HCT116 (cell line): ENCODE data around the gene CTBP2. TPM values are rescaled to one million over a fixed set of nuclear protein-coding genes. Genes with fewer than 3 reads are reported as not detected.
A peak's percentile ranks its signal among the peaks of the same experiment; 100 is the strongest.

ENCODE experiments used
- ATAC-seq: fragments of 200-7000 bp; cut with Tn5 transposase; 2 replicates; pipeline ENCODE4 v1.9.1; 2020; ENCODE audit warnings: mild to moderate bottlenecking, moderate library complexity
- BruUV-seq: library from RNA; stranded (reverse); fragments of 400-500 nt; replicated peaks from 2 replicates; lab custom pipeline; 2021; lab: Mats Ljungman, UMichigan
- CTCF ChIA-PET: fragments of 300-600 bp; sonication (Branson Sonifier 250); formaldehyde crosslinking; loops from one replicate; lab custom pipeline; 2021; ENCODE audit warnings: antibody characterized with exemption; lab: Charles Lee
- POLR2A ChIA-PET: fragments of 300-600, 350-600 bp; sonication (Branson Sonifier 250); formaldehyde crosslinking; loops from one replicate; lab custom pipeline; 2021; ENCODE audit warnings: antibody characterized with exemption; lab: Charles Lee
- RAD21 ChIA-PET, 2 experiments: fragments of 300-600 bp; sonication (Branson Sonifier 250); formaldehyde crosslinking; loops; one replicate each; lab custom pipeline; 2023; ENCODE audit warnings: low total read pairs in 2 of 2; ENCODE audit not compliant: uncharacterized antibody in 2 of 2, unreplicated experiment in 2 of 2, low non-redundant PET in 1 of 2; lab: Charles Lee
- DNase-seq: peaks from one replicate; pipeline ENCODE4 v3.0.0-alpha.2; 2010; ENCODE audit warnings: low read depth, low spot score
- H2AFZ ChIP-seq: fragments of 200-600 bp; shearing (Covaris generic), sonication (generic); 2 replicates; pipeline ENCODE4 v1.6.1; 2017; ENCODE audit warnings: low read depth, mixed run types, mixed read lengths, antibody characterized with exemption, low read length; ENCODE audit not compliant: poor library complexity, severe bottlenecking
- H3K27ac ChIP-seq: 2 replicates; pipeline ENCODE4 v1.5.1; 2012; ENCODE audit warnings: low read depth, low read length
- H3K27me3 ChIP-seq: fragments of 200-600 bp; sonication (generic); 2 replicates; pipeline ENCODE4 v1.6.1; 2016; ENCODE audit warnings: mixed run types, low read length, mixed read lengths; ENCODE audit not compliant: insufficient read depth
- H3K36me3 ChIP-seq, 2 experiments: fragments of 200-500 bp in 1 of 2; fragments of 200-600 bp in 1 of 2; sonication (Bioruptor generic) in 1 of 2; sonication (generic) in 1 of 2; 2 replicates each; pipeline versions ENCODE4 v1.5.1 to v1.6.1; 2014 to 2016; ENCODE audit warnings: low read length in 2 of 2, inconsistent platforms in 1 of 2, mixed read lengths in 1 of 2, mixed run types in 1 of 2; ENCODE audit not compliant: insufficient read depth in 2 of 2, control insufficient read depth in 1 of 2
- H3K4me1 ChIP-seq, 2 experiments: fragments of 200-600 bp in 1 of 2; sonication (generic) in 1 of 2; 2 replicates each; pipeline versions ENCODE4 v1.5.1 to v1.6.1; 2012 to 2017; ENCODE audit warnings: low read length in 2 of 2, inconsistent platforms in 1 of 2, mild to moderate bottlenecking in 1 of 2, mixed read lengths in 1 of 2, mixed run types in 1 of 2, moderate library complexity in 1 of 2; ENCODE audit not compliant: insufficient read depth in 2 of 2, control insufficient read depth in 1 of 2
- H3K4me2 ChIP-seq: fragments of 200-600 bp; sonication (generic); 2 replicates; pipeline ENCODE4 v1.6.1; 2017; ENCODE audit warnings: mixed run types, low read length, mixed read lengths
- H3K4me3 ChIP-seq, 2 experiments: fragments of 200-600 bp in 1 of 2; sonication (generic) in 1 of 2; replicated peaks in 1 of 2; 2 replicates each; pipeline ENCODE4 v1.5.1; 2011 to 2016; ENCODE audit warnings: low read length in 2 of 2, control low read depth in 1 of 2, low read depth in 1 of 2, mild to moderate bottlenecking in 1 of 2, mixed read lengths in 1 of 2, mixed run types in 1 of 2
- H3K79me2 ChIP-seq: fragments of 200-600 bp; sonication (generic); 2 replicates; pipeline ENCODE4 v1.6.1; 2017; ENCODE audit warnings: mild to moderate bottlenecking, mixed run types, low read length, moderate library complexity, mixed read lengths; ENCODE audit not compliant: insufficient read depth
- H3K9ac ChIP-seq: fragments of 200-600 bp; sonication (generic); 2 replicates; pipeline ENCODE4 v1.6.1; 2016; ENCODE audit warnings: low read length, mixed read lengths
- H3K9me2 ChIP-seq: fragments of 200-600 bp; sonication (generic), shearing (Covaris generic); 2 replicates; pipeline ENCODE4 v1.6.1; 2017; ENCODE audit warnings: mixed run types, mild to moderate bottlenecking, moderate library complexity; ENCODE audit not compliant: insufficient read depth
- H3K9me3 ChIP-seq, 2 experiments: fragments of 200-500 bp in 1 of 2; fragments of 200-600 bp in 1 of 2; sonication (Bioruptor generic) in 1 of 2; sonication (generic) in 1 of 2; 2 replicates each; pipeline ENCODE4 v1.6.1; 2014 to 2017; ENCODE audit warnings: low read length in 2 of 2, mixed read lengths in 2 of 2, inconsistent platforms in 1 of 2, low read depth in 1 of 2, mild to moderate bottlenecking in 1 of 2, mixed run types in 1 of 2, moderate library complexity in 1 of 2; ENCODE audit not compliant: control insufficient read depth in 1 of 2, insufficient read depth in 1 of 2
- H4K20me1 ChIP-seq: fragments of 200-600 bp; sonication (generic), shearing (Covaris generic); 2 replicates; pipeline ENCODE4 v1.6.1; 2017; ENCODE audit warnings: mixed run types, mild to moderate bottlenecking, moderate library complexity; ENCODE audit not compliant: insufficient read depth
- CBX3 ChIP-seq: IDR thresholded peaks from 2 replicates; pipeline ENCODE4 v1.6.1; 2012; ENCODE audit warnings: low read depth
- CEBPB ChIP-seq: IDR thresholded peaks from 2 replicates; pipeline ENCODE4 v1.6.1; 2012; ENCODE audit warnings: low read depth
- ELF1 ChIP-seq: IDR thresholded peaks from 2 replicates; pipeline ENCODE4 v1.6.1; 2012; ENCODE audit warnings: low read depth, borderline replicate concordance
- EZH2 ChIP-seq: fragments of 200-600 bp; sonication (generic); IDR thresholded peaks from 2 replicates; pipeline ENCODE4 v1.6.1; 2017; ENCODE audit warnings: antibody characterized with exemption, mixed run types
- EZH2phosphoT487 ChIP-seq: fragments of 200-600 bp; IDR thresholded peaks from 2 replicates; pipeline ENCODE4 v1.6.1; 2018; ENCODE audit warnings: antibody characterized with exemption, borderline replicate concordance
- FOSL1 ChIP-seq: IDR thresholded peaks from 2 replicates; pipeline ENCODE4 v1.6.1; 2012; ENCODE audit warnings: low read depth
- JUND ChIP-seq: IDR thresholded peaks from 2 replicates; pipeline ENCODE4 v1.6.1; 2012
- MAX ChIP-seq: IDR thresholded peaks from 2 replicates; pipeline ENCODE4 v1.6.1; 2012
- POLR2AphosphoS5 ChIP-seq: IDR thresholded peaks from 2 replicates; pipeline ENCODE4 v1.6.1; 2011; ENCODE audit warnings: mild to moderate bottlenecking, low read depth, low read length, moderate library complexity
- RAD21 ChIP-seq: IDR thresholded peaks from 2 replicates; pipeline ENCODE4 v1.6.1; 2012; ENCODE audit warnings: low read depth, mild to moderate bottlenecking
- REST ChIP-seq: IDR thresholded peaks from 2 replicates; pipeline ENCODE4 v1.6.1; 2012; ENCODE audit warnings: low read depth
- SIN3A ChIP-seq: IDR thresholded peaks from 2 replicates; pipeline ENCODE4 v1.6.1; 2012; ENCODE audit warnings: low read depth
- SP1 ChIP-seq: IDR thresholded peaks from 2 replicates; pipeline ENCODE4 v1.6.1; 2012; ENCODE audit warnings: low read depth
- SRF ChIP-seq: IDR thresholded peaks from 2 replicates; pipeline ENCODE4 v1.6.1; 2012; ENCODE audit warnings: low read depth
- YY1 ChIP-seq: IDR thresholded peaks from 2 replicates; pipeline ENCODE4 v1.6.1; 2011; ENCODE audit warnings: low read length, low read depth, moderate library complexity, mild to moderate bottlenecking; ENCODE audit not compliant: insufficient replicate concordance; ENCODE audit errors: extremely low read depth
- ZFX ChIP-seq: fragments of 450-650 bp; IDR thresholded peaks from 2 replicates; pipeline ENCODE4 v1.6.1; 2017
- ZNF274 ChIP-seq: fragments of 200-500 bp; sonication (Bioruptor generic); IDR thresholded peaks from 2 replicates; pipeline ENCODE4 v1.6.1; 2014; ENCODE audit warnings: mild to moderate bottlenecking, low read depth, low read length, inconsistent platforms
- intact Hi-C: fragments of 100-400 bp; cut with micrococcal nuclease; formaldehyde crosslinking; loops from 2 replicates; pipeline ENCODE4 v1.10.0; 2022
- total RNA-seq: library from RNA; stranded (reverse); gene quantifications from one replicate; pipeline ENCODE4 v1.2.1, GENCODE V29; 2021; ENCODE audit not compliant: unreplicated experiment
- TF ChIP-seq, protein P1 (sequence below), 3 experiments: fragments of 200-600 bp in 1 of 3; sonication (generic) in 1 of 3; IDR thresholded peaks in 2 of 3; conservative IDR thresholded peaks in 1 of 3; 2 replicates each; pipeline ENCODE4 v1.5.1; 2012 to 2017; ENCODE audit warnings: low read depth in 2 of 3, low read length in 2 of 3, antibody characterized with exemption in 1 of 3, borderline replicate concordance in 1 of 3, control low read depth in 1 of 3, mild to moderate bottlenecking in 1 of 3, mixed read lengths in 1 of 3, mixed run types in 1 of 3, moderate library complexity in 1 of 3; ENCODE audit not compliant: insufficient read depth in 1 of 3
- TF ChIP-seq, protein P2 (sequence below): IDR thresholded peaks from 2 replicates; pipeline ENCODE4 v1.6.1; 2011; ENCODE audit warnings: mild to moderate bottlenecking, low read length, moderate library complexity; ENCODE audit not compliant: insufficient replicate concordance; ENCODE audit errors: extremely low read depth
- TF ChIP-seq, protein P3 (sequence below): IDR thresholded peaks from 2 replicates; pipeline ENCODE4 v1.6.1; 2012

The CTBP2 gene
- total RNA-seq, 1 experiment from 2014 or later = 144 TPM

GRCh38 chr10:125201108-125201524, 40.8 kb upstream of the CTBP2 start:
- no peaks in the 10 kb centered on the region for H3K79me2 ChIP-seq
- no peaks in the 10 kb centered on the region for H3K9me3 ChIP-seq
- ChIA-PET POLR2A (no interaction called here), RAD21 (no interaction called here), CTCF (no interaction called here)
- intact Hi-C loops = no loop called here
- peak overlapping the region in 1 of 2 experiments; percentile 46; a peak in 2 of 4 replicates for H3K4me3 ChIP-seq
- H3K36me3 ChIP-seq = no peaks in the 10 kb centered on the region
- H3K27ac ChIP-seq = no peak overlapping the region
- H3K4me2 ChIP-seq = peak overlapping the region; percentile 83
- TF ChIP-seq POLR2AphosphoS5 (no peak), JUND (peak; percentile 71), EZH2 (no peak), ZNF274 (no peak), MAX (peak; percentile 56; the same call in 1 of the 2 replicates), SRF (no peak), ZFX (no peak), EZH2phosphoT487 (no peak), SP1 (peak; percentile 9), YY1 (no peak), RAD21 (peak; percentile 4; the same call in 1 of the 2 replicates), CEBPB (no peak), CBX3 (0 out of 2 replicates have a peak, but pooled peaks have one; percentile 39), REST (peak; percentile 62), ELF1 (no peak), FOSL1 (peak; percentile 80), SIN3A (no peak)
- TF ChIP-seq, protein P1, sequence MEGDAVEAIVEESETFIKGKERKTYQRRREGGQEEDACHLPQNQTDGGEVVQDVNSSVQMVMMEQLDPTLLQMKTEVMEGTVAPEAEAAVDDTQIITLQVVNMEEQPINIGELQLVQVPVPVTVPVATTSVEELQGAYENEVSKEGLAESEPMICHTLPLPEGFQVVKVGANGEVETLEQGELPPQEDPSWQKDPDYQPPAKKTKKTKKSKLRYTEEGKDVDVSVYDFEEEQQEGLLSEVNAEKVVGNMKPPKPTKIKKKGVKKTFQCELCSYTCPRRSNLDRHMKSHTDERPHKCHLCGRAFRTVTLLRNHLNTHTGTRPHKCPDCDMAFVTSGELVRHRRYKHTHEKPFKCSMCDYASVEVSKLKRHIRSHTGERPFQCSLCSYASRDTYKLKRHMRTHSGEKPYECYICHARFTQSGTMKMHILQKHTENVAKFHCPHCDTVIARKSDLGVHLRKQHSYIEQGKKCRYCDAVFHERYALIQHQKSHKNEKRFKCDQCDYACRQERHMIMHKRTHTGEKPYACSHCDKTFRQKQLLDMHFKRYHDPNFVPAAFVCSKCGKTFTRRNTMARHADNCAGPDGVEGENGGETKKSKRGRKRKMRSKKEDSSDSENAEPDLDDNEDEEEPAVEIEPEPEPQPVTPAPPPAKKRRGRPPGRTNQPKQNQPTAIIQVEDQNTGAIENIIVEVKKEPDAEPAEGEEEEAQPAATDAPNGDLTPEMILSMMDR (IDR thresholded peaks at IDR 0.05 in 2 of 3, conservative IDR thresholded peaks at IDR 0.05 in 1 of 3; ENCODE audit: borderline replicate concordance in 1 of 3, insufficient read depth in 1 of 3, low read depth in 2 of 3, low read length in 2 of 3) = no peak
- TF ChIP-seq, protein P2, sequence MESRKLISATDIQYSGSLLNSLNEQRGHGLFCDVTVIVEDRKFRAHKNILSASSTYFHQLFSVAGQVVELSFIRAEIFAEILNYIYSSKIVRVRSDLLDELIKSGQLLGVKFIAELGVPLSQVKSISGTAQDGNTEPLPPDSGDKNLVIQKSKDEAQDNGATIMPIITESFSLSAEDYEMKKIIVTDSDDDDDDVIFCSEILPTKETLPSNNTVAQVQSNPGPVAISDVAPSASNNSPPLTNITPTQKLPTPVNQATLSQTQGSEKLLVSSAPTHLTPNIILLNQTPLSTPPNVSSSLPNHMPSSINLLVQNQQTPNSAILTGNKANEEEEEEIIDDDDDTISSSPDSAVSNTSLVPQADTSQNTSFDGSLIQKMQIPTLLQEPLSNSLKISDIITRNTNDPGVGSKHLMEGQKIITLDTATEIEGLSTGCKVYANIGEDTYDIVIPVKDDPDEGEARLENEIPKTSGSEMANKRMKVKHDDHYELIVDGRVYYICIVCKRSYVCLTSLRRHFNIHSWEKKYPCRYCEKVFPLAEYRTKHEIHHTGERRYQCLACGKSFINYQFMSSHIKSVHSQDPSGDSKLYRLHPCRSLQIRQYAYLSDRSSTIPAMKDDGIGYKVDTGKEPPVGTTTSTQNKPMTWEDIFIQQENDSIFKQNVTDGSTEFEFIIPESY = no peak
- TF ChIP-seq, protein P3, sequence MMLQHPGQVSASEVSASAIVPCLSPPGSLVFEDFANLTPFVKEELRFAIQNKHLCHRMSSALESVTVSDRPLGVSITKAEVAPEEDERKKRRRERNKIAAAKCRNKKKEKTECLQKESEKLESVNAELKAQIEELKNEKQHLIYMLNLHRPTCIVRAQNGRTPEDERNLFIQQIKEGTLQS = no peak
- H3K4me1 ChIP-seq = peaks cover 12 to 21% of the 10 kb centered on the region in 2 experiments
- H2AFZ ChIP-seq = peak overlapping the region; percentile 24
- ATAC-seq (peak; percentile 82), DNase-seq (peak; percentile 26)
- no peaks in the 10 kb centered on the region for H3K9me2 ChIP-seq
- no peaks in the 10 kb centered on the region for H3K27me3 ChIP-seq
- no peaks in the 10 kb centered on the region for H4K20me1 ChIP-seq
- no TSS peak for BruUV-seq
- H3K9ac ChIP-seq = 0 out of 2 replicates have a peak overlapping the region, but pooled peaks have one; percentile 12
